ENCODE data around the gene ADARB2. TPM values are rescaled to one million over a fixed set of nuclear protein-coding genes. Genes with fewer than 3 reads are reported as not detected.

ADARB2 gene
- total and polyA plus RNA-seq, 3 donors from 2014 or later: 8.5 to 13.0 (median 10.4) TPM

DNA sequence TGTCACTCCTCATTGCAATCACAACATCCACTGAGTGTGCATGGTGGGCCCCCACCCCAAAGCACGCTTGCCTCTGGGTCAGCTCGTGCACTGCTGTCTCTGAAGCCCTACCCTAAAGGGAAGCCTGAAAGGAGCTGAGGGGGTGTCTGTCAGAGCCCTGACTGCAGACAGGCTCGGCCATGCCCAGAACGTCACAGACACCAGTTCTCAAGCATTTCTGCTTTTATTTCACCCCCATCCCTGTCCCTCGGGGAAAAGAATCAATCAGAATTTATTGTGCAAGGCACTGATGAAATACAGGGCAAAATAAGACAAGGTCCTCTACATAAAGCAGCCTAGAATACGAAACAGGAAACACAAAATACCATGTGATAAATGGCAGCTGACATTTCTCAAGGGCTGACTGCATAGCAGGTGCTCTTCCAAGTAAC, 449.3 kb downstream of the ADARB2 start:
- no peak overlapping the region for H3K4me3 ChIP-seq
- H3K27me3 ChIP-seq: no peaks in the 10 kb centered on the region
- TF ChIP-seq POLR2A (IDR thresholded peaks at IDR 0.05): no peak
- TF ChIP-seq, protein P1, sequence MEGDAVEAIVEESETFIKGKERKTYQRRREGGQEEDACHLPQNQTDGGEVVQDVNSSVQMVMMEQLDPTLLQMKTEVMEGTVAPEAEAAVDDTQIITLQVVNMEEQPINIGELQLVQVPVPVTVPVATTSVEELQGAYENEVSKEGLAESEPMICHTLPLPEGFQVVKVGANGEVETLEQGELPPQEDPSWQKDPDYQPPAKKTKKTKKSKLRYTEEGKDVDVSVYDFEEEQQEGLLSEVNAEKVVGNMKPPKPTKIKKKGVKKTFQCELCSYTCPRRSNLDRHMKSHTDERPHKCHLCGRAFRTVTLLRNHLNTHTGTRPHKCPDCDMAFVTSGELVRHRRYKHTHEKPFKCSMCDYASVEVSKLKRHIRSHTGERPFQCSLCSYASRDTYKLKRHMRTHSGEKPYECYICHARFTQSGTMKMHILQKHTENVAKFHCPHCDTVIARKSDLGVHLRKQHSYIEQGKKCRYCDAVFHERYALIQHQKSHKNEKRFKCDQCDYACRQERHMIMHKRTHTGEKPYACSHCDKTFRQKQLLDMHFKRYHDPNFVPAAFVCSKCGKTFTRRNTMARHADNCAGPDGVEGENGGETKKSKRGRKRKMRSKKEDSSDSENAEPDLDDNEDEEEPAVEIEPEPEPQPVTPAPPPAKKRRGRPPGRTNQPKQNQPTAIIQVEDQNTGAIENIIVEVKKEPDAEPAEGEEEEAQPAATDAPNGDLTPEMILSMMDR (IDR thresholded peaks at IDR 0.05): no peak
- H3K36me3 ChIP-seq (ENCODE audit: low read depth, missing control alignments): no peaks in the 10 kb centered on the region
- WGBS, 2 donors: 60 to 70% methylated on average over 6 of the region's 6 CpGs
- H3K27ac ChIP-seq: no peak overlapping the region
- peak; percentile 7 for DNase-seq
- intact Hi-C loops (cut with DNase I; ENCODE audit: low total_unique reads): no loop called here
- no peaks in the 10 kb centered on the region for H3K9me3 ChIP-seq
- H3K4me1 ChIP-seq: no peaks in the 10 kb centered on the region

DNA sequence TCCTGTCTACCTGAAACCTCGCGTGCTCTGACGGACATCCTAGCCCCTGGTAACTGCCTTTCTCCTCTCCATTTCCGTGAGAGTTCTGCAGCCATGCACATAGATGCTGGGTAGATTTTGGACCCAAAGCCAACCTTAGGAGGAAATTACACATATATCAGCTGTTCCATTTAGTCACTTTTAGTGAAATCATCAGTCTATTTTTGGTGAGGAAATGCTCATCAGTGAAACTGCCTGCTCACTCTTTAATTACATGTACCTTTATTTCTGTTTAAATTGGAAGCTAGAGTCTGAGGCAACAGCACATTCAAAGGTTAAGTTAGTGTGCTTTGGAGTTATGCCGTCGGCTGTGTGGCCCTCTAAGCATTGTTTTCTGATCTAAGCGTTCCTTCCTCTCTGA, 449.8 kb downstream of the ADARB2 start:
- Histone ChIP-seq H3K4me3 (no peak overlapping the region), H3K9me3 (no peaks in the 10 kb centered on the region), H3K27ac (no peak overlapping the region), H3K36me3 (ENCODE audit: low read depth, missing control alignments) (no peaks in the 10 kb centered on the region), H3K27me3 (no peaks in the 10 kb centered on the region), H3K4me1 (no peaks in the 10 kb centered on the region)
- WGBS, 2 donors: 78 to 80% methylated on average over 7 of the region's 7 CpGs
- DNase-seq: no peak
- TF ChIP-seq POLR2A (IDR thresholded peaks at IDR 0.05): no peak
- TF ChIP-seq, protein P1 (IDR thresholded peaks at IDR 0.05): no peak
- intact Hi-C loops (cut with DNase I; ENCODE audit: low total_unique reads): no loop called here

DNA sequence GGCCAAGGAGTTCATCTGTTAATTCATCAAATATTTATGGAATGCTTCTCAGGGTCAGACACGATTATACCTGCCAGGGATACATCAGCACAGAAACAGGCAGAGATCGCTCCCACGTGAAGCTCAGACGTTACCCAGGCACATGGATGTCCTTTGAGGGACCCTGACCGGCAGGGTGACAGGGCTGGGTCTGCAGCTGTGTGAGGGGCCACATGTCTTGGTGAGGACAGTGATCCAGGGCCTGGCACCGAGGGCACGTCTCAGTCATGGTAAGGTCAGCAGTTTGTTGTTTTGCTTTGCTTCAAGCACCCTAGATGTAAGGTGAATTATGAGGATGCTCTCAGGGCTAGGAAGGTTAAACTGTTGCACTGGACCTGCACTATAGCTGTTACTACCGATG, 453.2 kb downstream of the ADARB2 start:
- no peaks in the 10 kb centered on the region for H3K36me3 ChIP-seq (ENCODE audit: low read depth, missing control alignments)
- intact Hi-C loops (cut with DNase I; ENCODE audit: low total_unique reads): no loop called here
- no peaks in the 10 kb centered on the region for H3K27me3 ChIP-seq
- DNase-seq: no peak
- 71 to 75% methylated on average over 7 to 8 of the region's 8 CpGs for WGBS, 2 donors
- no peaks in the 10 kb centered on the region for H3K4me1 ChIP-seq
- H3K4me3 ChIP-seq: no peak overlapping the region
- H3K9me3 ChIP-seq: no peaks in the 10 kb centered on the region
- TF ChIP-seq POLR2A (IDR thresholded peaks at IDR 0.05): no peak
- TF ChIP-seq, protein P1 (IDR thresholded peaks at IDR 0.05): no peak
- H3K27ac ChIP-seq: no peak overlapping the region

DNA sequence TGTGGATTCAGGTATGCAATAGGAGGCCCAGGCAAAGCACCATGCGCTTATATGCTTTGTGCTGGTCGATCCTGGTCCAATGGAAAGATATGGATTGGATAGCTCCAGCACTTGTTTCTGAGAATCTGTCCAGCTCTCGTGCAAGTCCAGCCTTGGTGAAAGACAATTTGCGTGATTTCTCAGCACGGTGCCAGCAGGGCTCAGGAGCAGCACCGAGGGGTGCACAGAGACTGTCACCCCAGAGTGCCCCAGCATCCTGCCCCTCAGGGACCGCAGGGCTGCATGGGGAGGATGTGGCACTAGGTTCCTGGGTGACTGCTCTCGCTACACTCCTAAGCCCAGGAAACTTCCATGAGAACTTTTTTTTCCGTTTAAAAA, 455.9 kb downstream of the ADARB2 start:
- H3K4me1 ChIP-seq: no peaks in the 10 kb centered on the region
- H3K27ac ChIP-seq: no peak overlapping the region
- 91 to 93% methylated on average over 9 of the region's 9 CpGs for WGBS, 2 donors
- no peak overlapping the region for H3K4me3 ChIP-seq
- TF ChIP-seq, protein P1 (IDR thresholded peaks at IDR 0.05): no peak
- TF ChIP-seq POLR2A (IDR thresholded peaks at IDR 0.05): no peak
- H3K36me3 ChIP-seq (ENCODE audit: low read depth, missing control alignments): no peaks in the 10 kb centered on the region
- H3K9me3 ChIP-seq: no peaks in the 10 kb centered on the region
- intact Hi-C loops (cut with DNase I; ENCODE audit: low total_unique reads): no loop called here
- DNase-seq: no peak
- no peaks in the 10 kb centered on the region for H3K27me3 ChIP-seq

Measured in testis (tissue), 3 donors.